Measurements from ENCODE around the gene PRIM2.
"Not testable (repeated sequence)": the region's sequence is repeated elsewhere in the genome, so short reads cannot be mapped to it uniquely, and the experiment has no call there.

GRCh38 chr6:57618959-57619358 lies 301.5 kb downstream of the PRIM2 start:
- not testable (repeated sequence) for TF ChIP-seq CTCF (IDR thresholded peaks at IDR 0.05); POLR2AphosphoS5 (IDR thresholded peaks at IDR 0.05; ENCODE audit: low read depth, low read length); REST (IDR thresholded peaks at IDR 0.05; ENCODE audit: insufficient read depth in 1 of 2, low read depth in 2 of 2, low read length in 1 of 2)

Measured in Panc1 (cell line).